NCI-H446 (cell line): ENCODE results near the gene NNMT.
"Not testable (repeated sequence)": the region's sequence is repeated elsewhere in the genome, so short reads cannot be mapped to it uniquely, and the experiment has no call there.

Experiments used
- DNase-seq, 2 experiments: peaks; one replicate each; lab custom pipeline; 2025; lab: John Stamatoyannopoulos, UW

The NNMT gene

GRCh38 chr11:114310095-114310494 lies 13.9 kb downstream of the NNMT start:
- no peak for DNase-seq

GRCh38 chr11:114311946-114312345 lies 15.7 kb downstream of the NNMT start:
- DNase-seq = no peak

- no peak for DNase-seq
Measured at GRCh38 chr11:114314096-114314495, 17.9 kb downstream of the NNMT start.

- DNase-seq = no peak
Measured at GRCh38 chr11:114315749-114316368, 19.7 kb downstream of the NNMT start.

- no peak for DNase-seq
Measured at GRCh38 chr11:114316980-114317786, 21.0 kb downstream of the NNMT start.

- peak in 1 of 2 experiments; percentile 20 for DNase-seq
Measured at GRCh38 chr11:114317787-114318137, 21.6 kb downstream of the NNMT start.

GRCh38 chr11:114318361-114318760 lies 22.2 kb downstream of the NNMT start:
- no peak for DNase-seq

GRCh38 chr11:114319716-114320328 lies 23.6 kb downstream of the NNMT start:
- DNase-seq = no peak

GRCh38 chr11:114321621-114322257 lies 25.5 kb downstream of the NNMT start:
- no peak for DNase-seq

GRCh38 chr11:114322934-114323333 lies 26.7 kb downstream of the NNMT start:
- DNase-seq = no peak

- DNase-seq = no peak
Measured at GRCh38 chr11:114326151-114326550, 30.0 kb downstream of the NNMT start.

GRCh38 chr11:114326776-114327175 lies 30.6 kb downstream of the NNMT start:
- DNase-seq = no peak

- DNase-seq = no peak
Measured at GRCh38 chr11:114330373-114330772, 34.2 kb downstream of the NNMT start.

- DNase-seq = peak; percentile 45 to 73
Measured at GRCh38 chr11:114340311-114341131, 44.3 kb downstream of the NNMT start.

GRCh38 chr11:114341667-114342066 lies 45.5 kb downstream of the NNMT start:
- not testable (repeated sequence) for DNase-seq

- DNase-seq = no peak
Measured at GRCh38 chr11:114342476-114342875, 46.3 kb downstream of the NNMT start.

GRCh38 chr11:114343020-114343419 lies 46.8 kb downstream of the NNMT start:
- DNase-seq = no peak

GRCh38 chr11:114343493-114343892 lies 47.3 kb downstream of the NNMT start:
- no peak for DNase-seq

- no peak for DNase-seq
Measured at GRCh38 chr11:114344494-114344893, 48.3 kb downstream of the NNMT start.

- DNase-seq = no peak
Measured at GRCh38 chr11:114345575-114346222, 49.5 kb downstream of the NNMT start.

GRCh38 chr11:114346709-114347141 lies 50.5 kb downstream of the NNMT start:
- no peak for DNase-seq
